ENCODE results near the gene PDE3A. TPM values are rescaled to one million over a fixed set of nuclear protein-coding genes. Genes with fewer than 3 reads are reported as not detected.

Gene PDE3A
- total and polyA plus RNA-seq, 3 donors from 2014 or later, result 1.6 to 4.8 (median 2.7) TPM

- no peak for TF ChIP-seq CTCF (IDR thresholded peaks at IDR 0.05)
- Histone ChIP-seq H3K36me3 (ENCODE audit: low read depth, missing control alignments) (no peaks in the 10 kb centered on the region), H3K4me3 (peak overlapping the region; percentile 53 to 57), H3K27me3 (no peaks in the 10 kb centered on the region), H3K27ac (peak overlapping the region in 1 of 2 donors; percentile 68), H3K4me1 (no peaks in the 10 kb centered on the region), H3K9me3 (no peaks in the 10 kb centered on the region)
- intact Hi-C loops (cut with DNase I; ENCODE audit: low total_unique reads), result no loop called here
- DNase-seq, result no peak
- WGBS, 2 donors, result 11 to 16% methylated on average over 3 of the region's 3 CpGs
Measured at GRCh38 chr12:20367583-20368113, 689 bp upstream of the PDE3A start.

GRCh38 chr12:20368651-20369304 lies 441 bp downstream of the PDE3A start:
- TF ChIP-seq CTCF (IDR thresholded peaks at IDR 0.05), result no peak
- no peak for TF ChIP-seq POLR2A (IDR thresholded peaks at IDR 0.05)
- Histone ChIP-seq H3K9me3 (no peaks in the 10 kb centered on the region), H3K4me3 (peak overlapping the region; percentile 53 to 57), H3K4me1 (no peaks in the 10 kb centered on the region), H3K36me3 (ENCODE audit: low read depth, missing control alignments) (no peaks in the 10 kb centered on the region), H3K27ac (peak overlapping the region; percentile 21 to 68), H3K27me3 (no peaks in the 10 kb centered on the region)
- WGBS, 2 donors, result 1 to 2% methylated on average over 38 to 50 of the region's 50 CpGs
- peak; percentile 28 for DNase-seq
- intact Hi-C loops (cut with DNase I; ENCODE audit: low total_unique reads), result no loop called here

GRCh38 chr12:20369305-20370013 lies 1.1 kb downstream of the PDE3A start:
- no peaks in the 10 kb centered on the region for H3K4me1 ChIP-seq
- no peaks in the 10 kb centered on the region for H3K9me3 ChIP-seq
- no peak for TF ChIP-seq CTCF (IDR thresholded peaks at IDR 0.05)
- TF ChIP-seq POLR2A (IDR thresholded peaks at IDR 0.05), result no peak
- DNase-seq, result peak; percentile 57
- intact Hi-C loops (cut with DNase I; ENCODE audit: low total_unique reads), result no loop called here
- no peaks in the 10 kb centered on the region for H3K36me3 ChIP-seq (ENCODE audit: low read depth, missing control alignments)
- WGBS, 2 donors, result 0% methylated on average over 23 to 46 of the region's 63 CpGs
- peak overlapping the region; percentile 8 to 68 for H3K27ac ChIP-seq
- peak overlapping the region; percentile 53 to 57 for H3K4me3 ChIP-seq
- H3K27me3 ChIP-seq, result no peaks in the 10 kb centered on the region

GRCh38 chr12:20370014-20370386 lies 1.7 kb downstream of the PDE3A start:
- no peaks in the 10 kb centered on the region for H3K27me3 ChIP-seq
- no peak for TF ChIP-seq CTCF (IDR thresholded peaks at IDR 0.05)
- TF ChIP-seq POLR2A (IDR thresholded peaks at IDR 0.05), result no peak
- 1 to 3% methylated on average over 14 to 21 of the region's 21 CpGs for WGBS, 2 donors
- intact Hi-C loops (cut with DNase I; ENCODE audit: low total_unique reads), result no loop called here
- peak overlapping the region; percentile 8 to 64 for H3K27ac ChIP-seq
- peak overlapping the region; percentile 53 to 57 for H3K4me3 ChIP-seq
- no peaks in the 10 kb centered on the region for H3K9me3 ChIP-seq
- no peaks in the 10 kb centered on the region for H3K4me1 ChIP-seq
- no peaks in the 10 kb centered on the region for H3K36me3 ChIP-seq (ENCODE audit: low read depth, missing control alignments)
- peak; percentile 36 for DNase-seq
